AG04449 (cell line): ENCODE results near the gene REXO4.

Experiments used
- CTCF ChIA-PET: fragments of 350-600 bp; formaldehyde crosslinking; extraction: SDS; loops from one replicate; lab custom pipeline; 2021; ENCODE audit warnings: antibody characterized with exemption; lab: Yijun Ruan, JAX
- POLR2A ChIA-PET: fragments of 400-600, 350-600 bp; formaldehyde crosslinking; extraction: SDS; loops from one replicate; lab custom pipeline; 2020; ENCODE audit warnings: antibody characterized with exemption, inconsistent platforms; lab: Yijun Ruan, JAX
- DNase-seq: peaks from one replicate; pipeline ENCODE4 v3.0.0-alpha.2; 2010; ENCODE audit warnings: low read depth, low spot score
- H3K4me3 ChIP-seq: 2 replicates; pipeline ENCODE4 v1.5.1; 2011; ENCODE audit warnings: low read depth, mild to moderate bottlenecking, control low read depth, low read length
- TF ChIP-seq, protein P1 (sequence below): IDR thresholded peaks from one replicate; pipeline ENCODE4 v1.5.1; 2011; ENCODE audit warnings: mild to moderate bottlenecking, moderate library complexity, low read length, control low read depth, inconsistent platforms; ENCODE audit not compliant: insufficient read depth; ENCODE audit errors: missing control alignments

The REXO4 gene

DNA sequence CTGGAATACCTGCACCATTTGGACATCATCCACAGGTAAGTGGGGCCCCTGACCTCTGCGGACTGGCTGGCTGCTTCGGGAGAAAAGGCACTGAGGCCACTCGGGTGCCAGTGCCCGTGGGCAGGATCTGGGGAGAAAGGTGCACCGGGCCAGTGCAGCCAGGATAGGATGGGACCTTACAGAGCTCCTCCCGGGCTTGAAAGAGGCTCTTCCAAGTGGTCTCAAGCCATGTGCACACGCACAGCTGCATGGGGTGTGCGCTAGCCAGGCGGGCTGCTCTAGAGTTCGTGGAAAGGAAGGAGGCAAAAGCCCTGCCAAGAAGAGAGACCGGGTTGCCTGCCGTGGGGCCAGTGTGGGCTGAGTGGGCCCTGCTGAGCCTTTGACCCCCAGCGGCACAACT lies 28.2 kb downstream of the REXO4 start:
- no peak overlapping the region for H3K4me3 ChIP-seq
- ChIA-PET POLR2A (no interaction called here), CTCF (interaction anchor here (1.2 to 1.4 kb wide), 3 partner anchors 11 to 16 kb away, joined by 3 read pairs; no protein-coding TSS in a partner anchor)
- TF ChIP-seq, protein P1, sequence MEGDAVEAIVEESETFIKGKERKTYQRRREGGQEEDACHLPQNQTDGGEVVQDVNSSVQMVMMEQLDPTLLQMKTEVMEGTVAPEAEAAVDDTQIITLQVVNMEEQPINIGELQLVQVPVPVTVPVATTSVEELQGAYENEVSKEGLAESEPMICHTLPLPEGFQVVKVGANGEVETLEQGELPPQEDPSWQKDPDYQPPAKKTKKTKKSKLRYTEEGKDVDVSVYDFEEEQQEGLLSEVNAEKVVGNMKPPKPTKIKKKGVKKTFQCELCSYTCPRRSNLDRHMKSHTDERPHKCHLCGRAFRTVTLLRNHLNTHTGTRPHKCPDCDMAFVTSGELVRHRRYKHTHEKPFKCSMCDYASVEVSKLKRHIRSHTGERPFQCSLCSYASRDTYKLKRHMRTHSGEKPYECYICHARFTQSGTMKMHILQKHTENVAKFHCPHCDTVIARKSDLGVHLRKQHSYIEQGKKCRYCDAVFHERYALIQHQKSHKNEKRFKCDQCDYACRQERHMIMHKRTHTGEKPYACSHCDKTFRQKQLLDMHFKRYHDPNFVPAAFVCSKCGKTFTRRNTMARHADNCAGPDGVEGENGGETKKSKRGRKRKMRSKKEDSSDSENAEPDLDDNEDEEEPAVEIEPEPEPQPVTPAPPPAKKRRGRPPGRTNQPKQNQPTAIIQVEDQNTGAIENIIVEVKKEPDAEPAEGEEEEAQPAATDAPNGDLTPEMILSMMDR = no peak
- no peak for DNase-seq

GRCh38 chr9:133389025-133389557 lies 28.7 kb downstream of the REXO4 start:
- CTCF ChIA-PET = interaction anchor here (1.2 to 1.4 kb wide), 3 partner anchors 12 to 17 kb away, joined by 3 read pairs; no protein-coding TSS in a partner anchor
- POLR2A ChIA-PET = no interaction called here
- no peak for DNase-seq
- TF ChIP-seq, protein P1 = no peak
- no peak overlapping the region for H3K4me3 ChIP-seq

DNA sequence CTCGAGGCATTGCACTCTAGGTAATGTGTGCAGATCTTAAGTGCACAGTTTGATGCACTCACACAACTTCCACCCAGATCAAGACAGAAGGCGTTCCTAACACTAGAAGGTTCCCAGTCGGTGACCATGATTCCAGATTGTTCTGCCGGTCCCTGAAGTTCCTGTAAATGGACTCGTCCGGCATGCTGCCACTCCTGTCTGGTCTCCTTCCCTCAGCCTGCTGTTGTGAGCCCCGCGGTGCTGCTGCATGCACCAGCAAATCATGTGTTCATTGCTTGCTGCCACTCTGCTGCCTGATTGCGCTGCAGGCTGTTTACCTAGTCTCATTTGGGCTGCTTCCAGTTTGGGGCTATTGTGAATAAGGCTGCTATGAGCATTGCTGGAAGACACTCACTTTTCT lies 30.1 kb downstream of the REXO4 start:
- TF ChIP-seq, protein P1 = no peak
- ChIA-PET CTCF (interaction anchor here (1.3 to 1.4 kb wide), 2 partner anchors 8 to 20 kb away, joined by 4 read pairs; no protein-coding TSS in a partner anchor), POLR2A (no interaction called here)
- H3K4me3 ChIP-seq = no peak overlapping the region
- DNase-seq = no peak

DNA sequence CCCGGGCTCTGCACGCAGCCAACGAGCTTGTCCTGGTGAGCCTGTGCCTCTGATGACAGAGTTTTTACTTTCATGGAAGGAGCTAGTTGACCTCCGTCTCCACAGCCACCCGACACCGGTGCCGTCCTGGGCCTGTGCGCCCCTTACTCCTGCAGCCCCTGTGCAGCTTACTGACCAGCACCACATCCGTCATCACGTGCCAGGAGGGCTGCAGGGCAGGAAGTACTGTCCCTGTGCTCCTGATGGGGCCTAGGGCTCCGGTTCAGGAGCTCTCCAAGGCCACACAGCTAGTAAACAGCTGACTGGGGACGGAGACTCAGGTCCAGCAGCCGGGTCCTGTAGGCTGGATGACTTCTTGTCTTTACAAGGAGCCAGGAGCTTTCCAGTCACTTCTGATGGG lies 31.5 kb downstream of the REXO4 start:
- no peak overlapping the region for H3K4me3 ChIP-seq
- TF ChIP-seq, protein P1 = no peak
- CTCF ChIA-PET = interaction anchor here (1.2 to 1.4 kb wide), 5 partner anchors 9 to 200 kb away, joined by 3 to 4 read pairs (median 4); partner anchors contain the start of gene STKLD1
- POLR2A ChIA-PET = no interaction called here
- DNase-seq = no peak

- H3K4me3 ChIP-seq = no peak overlapping the region
- TF ChIP-seq, protein P1 = no peak
- ChIA-PET CTCF (interaction anchor here (1.2 to 1.4 kb wide), 2 partner anchors 24 to 199 kb away, joined by 3 to 4 read pairs; no protein-coding TSS in a partner anchor), POLR2A (no interaction called here)
- DNase-seq = no peak
Measured at GRCh38 chr9:133385452-133385851, 32.4 kb downstream of the REXO4 start.

- TF ChIP-seq, protein P1 = no peak
- POLR2A ChIA-PET = no interaction called here
Measured at GRCh38 chr9:133384736-133385321, 33.0 kb downstream of the REXO4 start.

More at GRCh38 chr9:133384736-133385321, 33.0 kb downstream of the REXO4 start:
- no peak for DNase-seq
- CTCF ChIA-PET = interaction anchor here (1.2 to 1.4 kb wide), 2 partner anchors 25 to 198 kb away, joined by 3 to 4 read pairs; no protein-coding TSS in a partner anchor
- H3K4me3 ChIP-seq = no peak overlapping the region
